ENCODE data around the gene CYB561D2.

The CYB561D2 gene

DNA sequence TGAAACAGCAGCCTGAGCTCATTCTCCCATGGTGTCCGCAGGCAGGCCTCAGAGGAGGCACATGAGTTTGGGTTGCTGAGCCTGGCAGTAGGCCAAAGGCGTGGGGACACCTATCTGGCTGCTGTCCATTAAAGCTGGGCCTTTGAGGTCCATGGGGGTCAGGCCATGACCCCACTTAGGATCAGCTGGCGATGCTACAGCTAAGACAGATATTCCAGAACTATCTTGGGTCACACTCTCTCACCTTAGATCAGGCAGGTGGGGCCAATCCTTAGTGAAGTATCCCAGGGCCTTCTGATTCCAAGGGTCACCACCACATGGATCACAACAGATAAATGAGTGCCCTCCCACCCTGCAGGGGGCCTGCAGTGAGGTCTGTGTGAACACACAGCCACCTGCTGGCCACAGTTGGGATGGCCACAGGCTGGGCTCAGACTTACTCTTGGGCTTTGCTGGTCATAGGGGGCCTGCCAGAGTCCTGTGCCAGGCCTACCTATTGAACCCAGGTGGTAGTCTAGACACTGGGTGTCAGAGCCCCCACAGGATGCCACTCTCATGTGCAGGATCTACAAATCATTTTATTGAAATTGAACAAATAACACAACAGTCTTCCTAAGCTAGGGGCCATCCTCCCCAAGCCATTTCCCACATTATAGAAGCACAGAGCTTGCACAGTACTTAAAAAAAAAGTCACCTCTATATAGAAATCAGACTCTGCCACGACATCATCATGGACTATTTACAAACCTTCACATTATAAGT, 26.1 kb upstream of the CYB561D2 start:
- peak; percentile 66 to 70 for DNase-seq

GRCh38 chr3:50325113-50325480, 25.6 kb upstream of the CYB561D2 start:
- no peak for DNase-seq

- DNase-seq: no peak
Measured at GRCh38 chr3:50325497-50326181, 25.0 kb upstream of the CYB561D2 start.

- no peak for DNase-seq
Measured at GRCh38 chr3:50326182-50326541, 24.5 kb upstream of the CYB561D2 start.

GRCh38 chr3:50327129-50327528, 23.5 kb upstream of the CYB561D2 start:
- no peak for DNase-seq

- DNase-seq: peak; percentile 95
Measured at GRCh38 chr3:50327943-50328691, 22.5 kb upstream of the CYB561D2 start, which contains the start of gene TUSC2. Gene TUSC2 (minus strand): TSS chr3:50328223. CDS start chr3:50328099, 124 bp downstream.

DNA sequence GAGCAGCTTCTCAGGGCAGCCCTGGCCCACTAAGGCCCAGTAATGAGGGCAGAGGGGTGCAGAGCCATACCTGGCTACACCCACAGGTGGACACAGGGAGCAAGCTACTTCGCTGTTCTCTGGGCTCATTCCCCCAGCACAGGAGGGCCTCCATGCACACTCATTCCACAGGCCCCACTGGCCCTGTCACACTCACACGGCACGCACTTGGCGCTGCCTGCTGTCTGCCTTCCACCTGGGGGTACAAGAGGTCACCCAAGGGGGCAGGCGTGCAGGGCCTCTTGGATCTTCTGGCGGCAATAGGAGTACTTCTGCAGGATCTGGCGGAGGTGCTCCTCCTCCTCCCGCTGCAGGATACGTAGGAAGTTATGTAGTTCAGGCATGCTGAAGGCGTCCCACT, 20.3 kb upstream of the CYB561D2 start:
- DNase-seq: no peak

- no peak for DNase-seq
Measured at GRCh38 chr3:50331364-50331907, 19.2 kb upstream of the CYB561D2 start.

GRCh38 chr3:50333744-50334328, 16.8 kb upstream of the CYB561D2 start:
- peak in 1 of 2 donors; percentile 40 for DNase-seq

DNA sequence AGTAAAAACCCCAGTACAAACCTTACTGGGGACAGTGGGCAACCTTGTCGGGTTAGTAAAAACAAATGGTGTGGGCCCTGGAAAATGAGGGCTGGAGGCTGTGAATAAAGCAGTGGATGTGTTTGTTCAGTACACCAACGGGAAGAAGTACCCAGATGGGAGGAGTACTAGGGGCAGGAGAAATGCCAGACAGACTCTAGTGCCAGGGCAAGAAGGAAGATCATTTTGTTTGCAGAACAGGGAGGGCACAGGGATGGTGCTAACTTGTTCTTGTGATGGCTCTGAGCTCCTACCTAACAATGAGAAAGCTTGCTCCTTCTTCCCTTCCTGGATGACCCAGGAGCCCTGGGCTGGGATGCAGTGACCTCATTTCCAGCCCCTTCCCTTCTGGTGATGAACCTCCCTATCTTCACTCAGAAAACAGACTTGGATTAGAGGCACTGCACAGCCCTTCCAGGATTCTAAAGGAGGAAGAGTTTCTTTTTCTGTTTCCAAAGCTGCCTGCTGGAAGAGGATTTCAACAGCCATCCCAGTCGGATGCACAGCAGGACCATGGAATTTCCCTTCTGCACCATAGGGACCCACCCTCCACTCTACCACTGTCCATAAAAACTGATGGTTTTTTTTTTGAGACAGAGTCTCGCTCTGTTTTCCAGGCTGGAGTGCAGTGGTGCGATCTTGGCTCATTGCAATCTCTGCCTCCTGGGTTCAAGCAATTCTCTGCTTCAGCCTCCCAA, 16.2 kb upstream of the CYB561D2 start:
- DNase-seq: no peak

DNA sequence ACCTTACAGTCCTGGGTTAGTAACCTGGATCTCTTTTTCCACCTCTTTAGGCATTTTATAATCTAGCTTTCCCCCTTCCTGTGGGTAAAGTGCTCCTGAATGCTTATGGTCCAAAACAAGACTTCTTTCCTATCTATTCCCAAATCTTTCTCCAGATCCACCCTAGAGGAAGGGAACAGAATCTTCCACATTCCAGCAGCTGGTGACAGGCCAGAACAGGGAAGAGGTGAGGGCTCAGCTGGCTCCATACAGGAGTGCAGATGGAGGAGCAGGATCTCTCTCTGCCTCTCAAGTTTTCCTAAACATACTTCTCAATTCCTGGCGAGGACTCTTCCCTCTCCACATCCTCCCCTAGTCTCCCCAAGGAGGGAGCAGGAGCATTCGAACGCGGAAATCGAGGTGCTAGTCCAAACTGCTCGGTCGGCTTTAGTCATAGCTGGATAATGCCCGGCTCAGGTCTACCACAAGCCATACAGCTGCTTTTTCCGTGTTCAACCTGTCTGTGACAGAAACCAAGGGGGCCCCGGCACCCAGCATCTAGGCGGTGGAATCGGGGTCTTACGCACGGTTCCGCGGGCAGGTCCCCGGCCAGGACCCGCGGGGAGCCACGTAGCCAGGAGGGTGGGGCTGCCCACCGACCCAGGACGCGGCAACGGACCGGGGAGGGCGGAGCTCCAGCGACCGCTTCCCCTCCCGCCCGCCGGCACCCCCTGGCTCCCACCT, 14.0 kb upstream of the CYB561D2 start:
- DNase-seq: no peak

- DNase-seq: peak; percentile 95 to 97
Measured at GRCh38 chr3:50337175-50337861, 13.3 kb upstream of the CYB561D2 start.

DNA sequence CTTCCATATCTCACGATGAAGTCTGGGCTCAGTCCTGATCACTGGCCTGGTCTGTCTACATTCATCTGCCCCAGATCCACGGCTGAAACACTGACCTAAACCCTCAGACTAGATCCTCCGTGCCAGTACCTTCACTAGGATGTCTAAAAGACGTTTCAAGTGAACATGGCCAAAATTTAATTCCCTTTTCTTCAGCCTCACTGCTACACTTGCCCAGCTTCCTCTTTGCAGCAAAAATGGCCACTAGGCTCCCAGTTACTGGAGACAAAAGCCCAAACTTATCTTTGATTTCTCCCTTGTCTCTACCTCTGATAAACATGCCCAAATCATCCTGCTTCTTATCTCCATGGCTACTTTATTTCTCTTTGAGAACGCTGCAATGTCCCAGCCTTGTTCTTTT, 11.7 kb upstream of the CYB561D2 start:
- DNase-seq: no peak

DNA sequence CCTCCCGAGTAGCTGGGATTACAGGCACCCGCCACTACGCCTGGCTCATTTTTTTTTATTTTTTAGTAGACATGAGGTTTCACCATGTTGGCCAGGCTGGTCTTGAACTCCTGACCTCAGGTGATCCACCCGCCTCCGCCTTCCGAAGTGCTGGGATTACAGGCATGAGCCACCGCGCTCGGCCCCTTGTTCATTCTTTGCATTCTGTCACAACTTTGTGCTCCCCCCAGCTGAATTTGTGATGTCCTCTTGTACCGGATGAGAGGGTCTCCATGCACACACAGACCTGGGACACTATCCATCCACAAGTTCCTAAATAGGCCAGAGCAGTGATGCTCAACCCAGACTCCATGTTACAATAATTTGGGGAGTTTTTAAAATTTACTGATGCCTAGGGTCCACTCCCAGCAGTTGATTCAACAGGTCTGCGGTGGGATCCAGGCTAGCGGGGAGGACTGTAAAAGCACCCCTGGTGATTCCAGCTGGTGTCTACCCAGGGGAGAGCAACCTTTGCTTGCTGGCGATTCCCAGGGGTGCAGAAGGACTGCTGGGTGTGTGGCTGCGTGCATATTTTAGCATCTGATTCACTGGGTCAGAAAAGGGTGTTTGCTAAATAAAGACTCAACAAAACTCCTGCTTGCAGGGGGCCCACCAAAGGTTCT, 11.0 kb upstream of the CYB561D2 start:
- no peak for DNase-seq

GRCh38 chr3:50340147-50340447, 10.6 kb upstream of the CYB561D2 start:
- no peak for DNase-seq

GRCh38 chr3:50340448-50341329, 10.0 kb upstream of the CYB561D2 start, which contains the start of gene RASSF1:
Gene RASSF1 (minus strand): TSS chr3:50340836. CDS start chr3:50340805, 31 bp downstream.
- DNase-seq: peak; percentile 72 to 79

DNA sequence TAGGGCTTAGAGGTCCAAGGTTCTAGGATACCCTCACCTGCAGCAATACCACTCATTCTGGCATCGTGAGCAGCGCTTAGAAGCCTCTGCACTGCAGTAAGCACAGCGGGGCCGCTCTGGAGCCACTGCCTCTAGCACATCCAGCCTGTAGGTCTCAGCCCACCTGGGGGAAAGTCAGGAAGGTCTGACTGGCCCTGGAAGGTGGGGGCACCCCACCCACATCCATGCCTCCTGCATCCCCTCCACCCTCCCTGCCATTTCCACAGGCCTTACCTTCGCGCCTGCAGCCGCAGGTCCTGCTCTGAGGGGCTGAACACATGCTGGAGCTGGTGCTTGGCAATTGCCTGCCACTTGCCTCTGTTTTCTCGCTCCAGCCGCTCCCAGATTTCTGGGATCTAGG, 9.1 kb upstream of the CYB561D2 start:
- DNase-seq: no peak

DNA sequence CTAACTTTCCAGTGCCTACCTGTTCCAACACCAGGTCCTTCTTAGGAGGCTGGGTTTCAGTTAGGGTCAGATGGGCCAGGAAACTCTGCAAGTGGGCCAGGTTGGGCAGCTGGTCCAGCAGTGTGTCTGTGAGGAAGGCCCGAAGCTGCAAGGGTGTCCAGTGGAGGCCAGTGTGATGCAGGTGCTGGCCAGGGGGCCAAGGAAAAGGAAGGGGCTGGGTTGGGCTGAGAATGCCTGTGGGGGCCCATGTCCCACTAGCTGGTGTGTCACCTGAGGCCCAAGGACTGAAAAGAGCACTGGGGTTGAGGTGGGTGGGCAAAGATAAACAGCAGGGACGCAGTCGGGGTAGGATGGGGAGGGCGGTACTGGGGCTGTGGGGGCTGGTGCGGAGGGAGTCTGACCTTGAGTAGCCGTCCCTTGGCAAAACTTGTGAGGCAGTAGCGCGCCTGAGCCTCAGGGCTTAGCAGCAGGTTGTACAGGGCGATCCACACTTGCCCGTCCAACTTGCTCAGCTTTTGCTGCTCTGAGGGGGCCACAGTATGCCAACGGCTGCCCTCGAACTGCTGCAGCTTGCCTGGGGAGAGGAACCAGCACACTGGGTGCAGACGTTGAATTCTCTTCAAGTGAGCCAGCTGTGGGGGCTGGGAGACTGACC, 8.5 kb upstream of the CYB561D2 start:
- no peak for DNase-seq

Measured in CD4-positive, alpha-beta T cell treated with Interleukin-1 beta for 1 hour (primary cell).